HepG2 (cell line): ENCODE data around the gene PGAP3. TPM values are rescaled to one million over a fixed set of nuclear protein-coding genes. Genes with fewer than 3 reads are reported as not detected.

Source experiments
- ATF7 ChIP-seq, 2 experiments: fragments of 450-650 bp in 1 of 2; sonication (generic) in 1 of 2; formaldehyde crosslinking in 1 of 2; IDR thresholded peaks; 2 replicates each; pipeline versions ENCODE4 v1.4.0 to v1.6.1; 2016 to 2020; ENCODE audit warnings: antibody characterized with exemption in 1 of 2, mild to moderate bottlenecking in 1 of 2, missing genetic modification reagents in 1 of 2
- HNRNPL ChIP-seq: fragments of 200-400 bp; formaldehyde crosslinking; IDR thresholded peaks from 2 replicates; pipeline ENCODE4 v1.6.1; 2017; ENCODE audit warnings: mild to moderate bottlenecking, low read depth, low read length
- JUND ChIP-seq: sonication (generic); formaldehyde crosslinking; IDR thresholded peaks from 2 replicates; pipeline ENCODE4 v1.8.0; 2022; ENCODE audit warnings: mild to moderate bottlenecking, missing genetic modification reagents
- KDM2A ChIP-seq: sonication (generic); formaldehyde crosslinking; IDR thresholded peaks from 2 replicates; pipeline ENCODE4 v1.4.0; 2020; ENCODE audit warnings: low read depth, missing genetic modification reagents, borderline replicate concordance
- KLF16 ChIP-seq, 2 experiments: sonication (generic) in 1 of 2; formaldehyde crosslinking in 1 of 2; IDR thresholded peaks; 2 replicates each; pipeline versions ENCODE4 v1.6.1 to v1.8.0; 2016 to 2023; ENCODE audit warnings: missing genetic modification reagents in 2 of 2, missing compliant biosample characterization in 1 of 2
- MEIS1 ChIP-seq: sonication (generic); formaldehyde crosslinking; IDR thresholded peaks from 2 replicates; pipeline ENCODE4 v1.9.0; 2021; ENCODE audit warnings: mild to moderate bottlenecking, missing genetic modification reagents, moderate library complexity, borderline replicate concordance
- MNT ChIP-seq: fragments of 450-650 bp; IDR thresholded peaks from 2 replicates; pipeline ENCODE4 v1.6.1; 2016
- NFE2L1 ChIP-seq: sonication (generic); formaldehyde crosslinking; IDR thresholded peaks from 2 replicates; pipeline ENCODE4 v1.4.0; 2020; ENCODE audit warnings: missing genetic modification reagents, mild to moderate bottlenecking, borderline replicate concordance
- POLR2A ChIP-seq, 2 experiments: IDR thresholded peaks; 2 replicates each; pipeline ENCODE4 v1.6.1; 2011; ENCODE audit warnings: low read depth in 2 of 2, low read length in 2 of 2, mild to moderate bottlenecking in 1 of 2, moderate library complexity in 1 of 2; ENCODE audit not compliant: insufficient read depth in 1 of 2
- RBFOX2 ChIP-seq: fragments of 200-400 bp; formaldehyde crosslinking; IDR thresholded peaks from 2 replicates; pipeline ENCODE4 v1.6.1; 2017; ENCODE audit warnings: low read depth, mild to moderate bottlenecking, low read length
- RBM22 ChIP-seq: fragments of 200-400 bp; formaldehyde crosslinking; optimal IDR thresholded peaks from 2 replicates; pipeline ENCODE3; 2017; ENCODE audit warnings: mild to moderate bottlenecking, low read length, moderate library complexity
- SAP130 ChIP-seq: IDR thresholded peaks from 2 replicates; pipeline ENCODE4 v1.6.1; 2016; ENCODE audit warnings: low read depth
- TBX2 ChIP-seq: sonication (generic); formaldehyde crosslinking; IDR thresholded peaks from 2 replicates; pipeline ENCODE4 v1.5.0; 2020; ENCODE audit warnings: missing genetic modification reagents, mild to moderate bottlenecking, borderline replicate concordance
- TEAD3 ChIP-seq: optimal IDR thresholded peaks from 2 replicates; pipeline ENCODE3; 2016; ENCODE audit warnings: borderline replicate concordance
- THAP11 ChIP-seq: IDR thresholded peaks from 2 replicates; pipeline ENCODE4 v1.6.1; 2016; ENCODE audit warnings: missing biosample characterization, missing genetic modification reagents
- ZFP1 ChIP-seq: IDR thresholded peaks from 2 replicates; pipeline ENCODE4 v1.6.1; 2016
- ZNF263 ChIP-seq: sonication (generic); formaldehyde crosslinking; IDR thresholded peaks from 2 replicates; pipeline ENCODE4 v1.4.0; 2020; ENCODE audit warnings: missing genetic modification reagents
- ZNF44 ChIP-seq: sonication (generic); formaldehyde crosslinking; IDR thresholded peaks from 2 replicates; pipeline ENCODE4 v1.5.1; 2020; ENCODE audit warnings: mild to moderate bottlenecking, missing genetic modification reagents
- ZNF572 ChIP-seq: sonication (generic); formaldehyde crosslinking; IDR thresholded peaks from 2 replicates; pipeline ENCODE4 v1.5.1; 2020; ENCODE audit warnings: mild to moderate bottlenecking, missing genetic modification reagents
- ZNF598 ChIP-seq: sonication (generic); formaldehyde crosslinking; IDR thresholded peaks from 2 replicates; pipeline ENCODE4 v1.5.1; 2020; ENCODE audit warnings: mild to moderate bottlenecking, missing genetic modification reagents, borderline replicate concordance
- polyA plus RNA-seq, 8 experiments: library from polyadenylated mRNA; depleted of rRNA in 3 of 8; stranded (reverse) in 7 of 8; unstranded in 1 of 8; fragments of >200 nt; fragmentation: Illumina TruSeq in 4 of 8; extraction: Trizol in 4 of 8; gene quantifications; 2 replicates each; pipeline versions ENCODE4 v1.2.1 to v1.2.3, GENCODE V29; 2011 to 2016; ENCODE audit warnings: low read depth in 4 of 8, missing spikeins in 1 of 8, mixed read lengths in 1 of 8; ENCODE audit not compliant: insufficient read depth in 1 of 8
- total RNA-seq, 5 experiments: library from RNA; depleted of rRNA; stranded (reverse); fragments of >200 nt; fragmentation: Illumina TruSeq; extraction: Trizol; gene quantifications; 2 replicates each; pipeline ENCODE4 v1.2.3, GENCODE V29; 2016; ENCODE audit warnings: low read depth in 1 of 5
- TF ChIP-seq, protein P1 (sequence below): sonication (generic); formaldehyde crosslinking; IDR thresholded peaks from 2 replicates; pipeline ENCODE4 v1.9.0; 2022; ENCODE audit warnings: missing genetic modification reagents, mild to moderate bottlenecking, borderline replicate concordance
- TF ChIP-seq, protein P2 (sequence below): sonication (generic); formaldehyde crosslinking; IDR thresholded peaks from 2 replicates; pipeline ENCODE4 v1.5.1; 2020; ENCODE audit warnings: mild to moderate bottlenecking, missing genetic modification reagents, moderate library complexity

The PGAP3 gene
- total and polyA plus RNA-seq, 2 of the 13 experiments (the other 11 are each of a cell fraction or from before 2014, with no cell fraction given): 11.9 to 14.6 TPM

DNA sequence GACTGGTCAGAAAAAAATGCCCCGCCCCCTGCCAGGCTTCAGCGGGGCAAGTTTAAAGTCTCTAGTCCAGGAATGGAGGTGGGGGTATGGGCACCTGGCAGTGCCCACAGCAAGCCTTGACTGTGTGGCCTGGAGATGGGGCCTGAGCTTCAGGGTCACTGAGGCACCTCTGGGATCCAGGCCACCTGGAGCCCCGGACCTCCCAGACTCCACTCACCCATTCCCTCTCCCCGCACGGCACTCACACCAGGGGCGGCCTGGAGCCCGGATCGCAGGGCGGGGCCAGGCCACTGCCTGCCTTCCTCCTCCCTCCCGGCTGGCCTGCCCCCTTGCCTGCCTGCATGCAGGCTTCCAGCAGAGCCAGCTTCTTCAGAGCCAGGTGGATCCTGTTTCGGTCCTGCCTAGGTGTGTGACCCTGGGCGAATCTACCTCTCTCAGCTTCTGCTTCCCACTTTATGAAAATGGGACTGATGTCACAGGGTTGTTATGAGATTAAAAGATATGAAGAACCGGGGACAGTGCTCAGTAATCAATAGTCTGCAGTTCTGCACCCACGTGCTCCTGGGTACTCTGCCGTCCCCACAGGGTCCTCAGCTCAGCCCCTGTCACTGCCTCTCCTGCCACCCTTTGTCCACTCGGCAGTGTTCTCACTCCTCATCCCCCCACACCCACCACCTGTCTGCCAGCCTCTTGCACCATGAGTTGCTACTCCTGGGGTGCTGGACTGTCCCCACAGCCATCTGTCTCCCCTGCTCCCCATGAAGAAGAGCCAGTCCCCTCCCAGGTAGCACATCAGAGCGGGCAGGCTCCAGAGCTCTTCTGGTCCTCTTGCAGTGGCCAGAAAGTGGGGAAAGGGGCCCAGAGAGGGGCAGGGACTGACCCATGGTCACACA lies 23.9 kb downstream of the PGAP3 start (continued):
- peak in 1 of 2 experiments; percentile 30; a peak in 1 of 4 replicates for TF ChIP-seq POLR2A (IDR thresholded peaks at IDR 0.05; ENCODE audit: insufficient read depth in 1 of 2, low read depth in 2 of 2, low read length in 2 of 2)
- peak; percentile 67 for TF ChIP-seq ZNF263
- TF ChIP-seq MEIS1 (CRISPR knock-in tag): peak; percentile 58; the same call in 1 of the 2 replicates
- peak; percentile 72 for TF ChIP-seq RBM22
- no peak for TF ChIP-seq ZFP1 (CRISPR knock-in tag)
- peak; percentile 27; the same call in 1 of the 2 replicates for TF ChIP-seq NFE2L1 (CRISPR knock-in tag)
- peak in 1 of 2 experiments; percentile 54; a peak in 1 of 4 replicates for TF ChIP-seq KLF16 (CRISPR knock-in tag; IDR thresholded peaks at IDR 0.05)
- TF ChIP-seq HNRNPL: peak; percentile 99
- peak; percentile 67; the same call in 1 of the 2 replicates for TF ChIP-seq ZNF598 (CRISPR knock-in tag)
- TF ChIP-seq, protein P1, sequence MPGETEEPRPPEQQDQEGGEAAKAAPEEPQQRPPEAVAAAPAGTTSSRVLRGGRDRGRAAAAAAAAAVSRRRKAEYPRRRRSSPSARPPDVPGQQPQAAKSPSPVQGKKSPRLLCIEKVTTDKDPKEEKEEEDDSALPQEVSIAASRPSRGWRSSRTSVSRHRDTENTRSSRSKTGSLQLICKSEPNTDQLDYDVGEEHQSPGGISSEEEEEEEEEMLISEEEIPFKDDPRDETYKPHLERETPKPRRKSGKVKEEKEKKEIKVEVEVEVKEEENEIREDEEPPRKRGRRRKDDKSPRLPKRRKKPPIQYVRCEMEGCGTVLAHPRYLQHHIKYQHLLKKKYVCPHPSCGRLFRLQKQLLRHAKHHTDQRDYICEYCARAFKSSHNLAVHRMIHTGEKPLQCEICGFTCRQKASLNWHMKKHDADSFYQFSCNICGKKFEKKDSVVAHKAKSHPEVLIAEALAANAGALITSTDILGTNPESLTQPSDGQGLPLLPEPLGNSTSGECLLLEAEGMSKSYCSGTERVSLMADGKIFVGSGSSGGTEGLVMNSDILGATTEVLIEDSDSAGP (CRISPR knock-in tag): peak; percentile 34; the same call in 1 of the 2 replicates
- TF ChIP-seq ZNF572: 0 out of 2 replicates have a peak, but pooled peaks have one; percentile 77
- TF ChIP-seq TBX2 (CRISPR knock-in tag): 0 out of 2 replicates have a peak, but pooled peaks have one; percentile 21
- no peak for TF ChIP-seq JUND
- TF ChIP-seq SAP130 (CRISPR knock-in tag): peak; percentile 55
- TF ChIP-seq MNT: peak; percentile 45; the same call in 1 of the 2 replicates
- peak; percentile 15 for TF ChIP-seq TEAD3 (CRISPR knock-in tag)
- peak; percentile 3; the same call in 1 of the 2 replicates for TF ChIP-seq KDM2A (CRISPR knock-in tag)
- TF ChIP-seq ZNF44 (CRISPR knock-in tag): 0 out of 2 replicates have a peak, but pooled peaks have one; percentile 22
- TF ChIP-seq THAP11 (CRISPR knock-in tag): 0 out of 2 replicates have a peak, but pooled peaks have one; percentile 12
- peak; percentile 47; the same call in 1 of the 2 replicates for TF ChIP-seq RBFOX2
- TF ChIP-seq, protein P2, sequence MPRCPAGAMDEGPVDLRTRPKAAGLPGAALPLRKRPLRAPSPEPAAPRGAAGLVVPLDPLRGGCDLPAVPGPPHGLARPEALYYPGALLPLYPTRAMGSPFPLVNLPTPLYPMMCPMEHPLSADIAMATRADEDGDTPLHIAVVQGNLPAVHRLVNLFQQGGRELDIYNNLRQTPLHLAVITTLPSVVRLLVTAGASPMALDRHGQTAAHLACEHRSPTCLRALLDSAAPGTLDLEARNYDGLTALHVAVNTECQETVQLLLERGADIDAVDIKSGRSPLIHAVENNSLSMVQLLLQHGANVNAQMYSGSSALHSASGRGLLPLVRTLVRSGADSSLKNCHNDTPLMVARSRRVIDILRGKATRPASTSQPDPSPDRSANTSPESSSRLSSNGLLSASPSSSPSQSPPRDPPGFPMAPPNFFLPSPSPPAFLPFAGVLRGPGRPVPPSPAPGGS (CRISPR knock-in tag): 0 out of 2 replicates have a peak, but pooled peaks have one; percentile 76
- no peak for TF ChIP-seq ATF7 (IDR thresholded peaks at IDR 0.05)
- peak; percentile 45; the same call in 1 of the 2 replicates for TF ChIP-seq ATF7 (CRISPR knock-in tag; IDR thresholded peaks at IDR 0.05)
